ENCODE results near the gene C3orf20.

GRCh38 chr3:14818804-14819500, 144.0 kb downstream of the C3orf20 start, which contains the start of gene FGD5:
- TF ChIP-seq MEF2A (IDR thresholded peaks at IDR 0.05; ENCODE audit: control insufficient read depth, low read depth, low read length) (no peak), TEAD4 (IDR thresholded peaks at IDR 0.05; ENCODE audit: low read length) (no peak), TEAD4 (CRISPR knock-in tag; IDR thresholded peaks at IDR 0.05; ENCODE audit: borderline replicate concordance) (no peak), MCM3 (IDR thresholded peaks at IDR 0.05) (no peak), ZNF263 (CRISPR knock-in tag; IDR thresholded peaks at IDR 0.05; ENCODE audit: borderline replicate concordance) (no peak), HMG20B (CRISPR knock-in tag; IDR thresholded peaks at IDR 0.05) (no peak), ZNF512 (tag; IDR thresholded peaks at IDR 0.05) (no peak), POLR2A (conservative IDR thresholded peaks at IDR 0.05) (no peak), HDGF (IDR thresholded peaks at IDR 0.05) (no peak), NR2C2 (CRISPR knock-in tag; IDR thresholded peaks at IDR 0.05) (no peak), NR2C2 (tag; IDR thresholded peaks at IDR 0.05) (no peak)
